NCI-H1417 (cell line): Measurements from ENCODE around the gene CACNA2D2.
"Not testable (repeated sequence)": the region's sequence is repeated elsewhere in the genome, so short reads cannot be mapped to it uniquely, and the experiment has no call there.

Source experiments
- DNase-seq, 3 experiments: peaks; one replicate each; lab custom pipeline; 2025; lab: John Stamatoyannopoulos, UW

CACNA2D2 gene

DNA sequence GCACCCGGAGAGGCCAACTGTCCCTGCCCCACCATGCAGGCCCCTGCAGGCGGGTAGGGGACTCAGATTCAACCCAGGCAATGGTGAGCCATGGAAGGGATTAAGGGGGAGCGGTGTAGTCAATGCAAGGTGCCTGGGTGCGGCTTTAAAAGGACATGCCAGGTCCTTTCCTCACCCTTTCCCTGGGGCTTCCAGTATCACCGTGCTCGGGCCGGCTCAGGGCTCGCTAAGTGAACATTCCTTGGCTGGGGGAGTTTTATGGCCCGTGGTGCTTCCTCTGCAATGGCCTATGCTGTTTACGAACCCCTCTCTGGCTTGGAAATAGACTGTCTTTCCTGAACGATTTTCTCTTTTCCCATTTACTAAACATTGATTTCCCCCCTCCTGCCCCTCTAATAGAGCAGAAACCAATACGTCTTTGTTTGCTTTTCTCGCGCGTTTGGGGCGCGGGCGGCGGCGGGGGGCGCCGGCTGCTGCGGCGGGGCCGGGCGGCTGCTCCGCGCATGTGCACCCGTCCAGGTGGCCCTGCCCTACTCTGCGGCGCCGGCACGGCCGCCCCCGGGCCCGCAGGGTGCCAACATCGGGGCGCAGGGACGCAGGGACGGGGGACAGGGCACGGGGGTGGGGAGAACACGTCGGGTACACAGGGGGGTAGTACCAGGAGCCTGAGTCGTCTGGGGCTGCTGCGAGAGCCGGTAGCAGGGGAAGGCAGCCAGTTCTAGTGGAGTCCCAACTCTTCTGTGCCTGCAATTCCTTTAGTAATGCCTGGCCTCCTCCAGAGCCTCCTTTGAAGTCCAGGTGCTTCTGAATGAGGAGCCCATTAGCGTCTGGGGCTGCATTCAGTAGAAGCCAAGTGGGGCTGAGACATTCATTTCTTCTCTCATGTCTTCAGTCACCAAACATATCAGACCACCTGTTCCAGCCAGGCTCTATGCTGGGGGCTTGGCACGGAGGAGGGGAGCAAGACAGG, 26.9 kb upstream of the CACNA2D2 start:
- peak in 2 of 3 experiments; percentile 45 to 60 for DNase-seq

- peak in 2 of 3 experiments; percentile 62 to 79 for DNase-seq
These were observed 22.6 kb upstream of the CACNA2D2 start for GRCh38 chr3:50525987-50526386.

DNA sequence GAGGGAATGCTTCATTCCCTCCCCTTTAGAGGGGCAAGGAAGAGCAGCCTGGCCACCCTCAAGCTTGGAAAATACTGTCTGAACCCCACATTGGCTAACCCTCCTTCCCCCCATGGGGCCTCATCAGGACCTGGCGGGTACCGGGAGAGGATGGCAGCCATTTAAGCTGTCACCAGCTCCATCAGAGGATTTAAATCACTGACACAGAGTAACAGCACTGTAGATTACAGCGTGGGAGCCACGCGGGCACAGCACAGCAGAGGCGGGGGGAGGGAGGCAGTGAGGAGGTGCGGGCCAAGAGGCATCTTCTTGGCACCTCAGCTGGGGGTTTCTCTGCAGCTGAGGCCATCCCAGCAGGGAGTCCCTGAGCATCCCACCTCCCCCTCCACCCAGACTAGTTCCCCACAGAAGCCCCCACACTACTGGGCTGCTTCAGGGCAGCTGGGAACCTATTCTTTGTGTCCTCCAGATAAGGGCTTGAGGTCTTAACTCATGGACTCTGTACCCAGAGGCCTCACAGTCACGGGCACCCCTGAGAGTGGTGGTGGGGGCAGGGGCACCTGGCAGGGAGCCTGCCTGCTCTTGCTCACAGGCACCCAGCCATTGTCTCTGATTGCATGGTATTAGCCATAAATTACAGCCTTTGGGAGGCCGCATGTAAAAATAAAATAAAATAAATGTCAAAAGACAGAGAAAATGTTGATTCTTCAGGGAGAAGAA, 21.9 kb upstream of the CACNA2D2 start:
- DNase-seq: peak in 2 of 3 experiments; percentile 74 to 85

- DNase-seq: peak in 1 of 3 experiments; percentile 23
These were observed 21.3 kb upstream of the CACNA2D2 start for GRCh38 chr3:50524746-50525145.

DNA sequence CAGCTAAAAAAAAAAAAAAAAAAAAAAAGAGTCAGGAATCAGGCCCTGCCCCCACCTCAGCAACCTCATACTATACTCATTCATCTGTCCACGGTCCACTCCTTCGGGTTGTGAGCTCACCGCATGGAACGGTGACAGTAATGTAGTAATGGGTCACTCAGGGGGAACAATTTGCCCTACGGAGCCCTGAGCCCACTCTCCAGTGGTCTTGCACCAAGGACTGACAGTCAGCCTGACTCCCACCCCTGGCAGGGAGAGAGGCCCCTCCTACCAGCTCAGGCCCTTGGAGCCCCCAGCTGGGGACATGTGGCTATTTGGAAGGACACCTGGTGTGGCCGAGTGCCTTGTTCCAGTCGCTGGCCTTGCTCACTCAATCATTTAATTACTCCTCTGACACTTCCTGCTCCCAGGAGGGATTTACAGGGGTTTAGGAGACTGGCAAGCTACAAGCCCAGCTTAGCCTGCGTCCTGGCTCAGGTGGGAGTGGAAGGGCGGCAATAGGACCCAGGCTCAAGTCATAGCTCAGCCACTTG, 19.9 kb upstream of the CACNA2D2 start:
- peak in 2 of 3 experiments; percentile 47 to 85 for DNase-seq

DNA sequence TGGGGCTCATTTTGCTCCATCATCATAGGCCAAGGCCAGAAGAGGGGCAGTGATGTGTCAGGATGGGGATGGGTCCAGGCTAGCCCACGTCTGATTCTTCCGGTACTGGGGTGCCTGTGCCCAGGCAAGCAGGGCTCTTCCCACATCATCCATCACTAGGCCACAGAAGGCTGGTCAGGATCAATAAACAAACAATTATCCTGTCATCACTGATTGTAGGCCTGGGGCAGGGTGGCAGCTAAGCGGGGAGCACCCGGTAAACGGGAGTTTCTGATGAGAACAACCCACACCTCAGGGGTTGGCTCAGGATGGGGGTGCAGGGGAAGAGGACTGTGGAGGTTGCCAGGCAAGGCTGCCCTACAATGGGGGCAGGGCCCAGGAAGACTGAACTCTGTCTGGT, 18.1 kb upstream of the CACNA2D2 start:
- peak in 2 of 3 experiments; percentile 55 to 75 for DNase-seq

GRCh38 chr3:50520849-50521248, 17.4 kb upstream of the CACNA2D2 start:
- no peak for DNase-seq

DNA sequence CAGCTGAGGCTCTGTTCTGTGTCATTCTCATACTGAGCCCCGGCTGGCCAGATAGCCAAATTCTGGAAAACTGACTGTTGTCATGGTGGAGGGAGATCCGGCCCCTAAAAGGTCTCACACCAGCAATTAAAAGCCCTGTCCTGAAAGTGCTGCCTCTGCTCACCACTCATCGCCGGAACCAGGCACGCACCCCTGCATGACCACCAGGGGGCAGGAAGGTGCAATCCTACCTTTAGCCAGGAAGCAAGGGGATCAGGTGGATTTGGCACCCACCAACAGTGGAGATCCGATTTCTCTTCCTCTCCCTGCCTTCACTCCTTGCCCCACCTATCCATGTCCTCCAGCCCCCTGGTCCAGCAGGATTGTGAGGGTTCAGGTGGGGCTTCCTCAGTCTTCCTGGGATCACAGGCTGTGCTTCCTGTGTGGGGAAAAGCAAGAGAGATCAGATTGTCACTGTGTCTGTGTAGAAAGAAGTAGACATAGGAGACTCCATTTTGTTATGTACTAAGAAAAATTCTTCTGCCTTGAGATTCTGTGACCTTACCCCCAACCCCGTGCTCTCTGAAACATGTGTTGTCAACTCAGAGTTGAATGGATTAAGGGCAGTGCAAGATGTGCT, 16.1 kb upstream of the CACNA2D2 start:
- peak; percentile 41 to 73 (median 52) for DNase-seq

DNA sequence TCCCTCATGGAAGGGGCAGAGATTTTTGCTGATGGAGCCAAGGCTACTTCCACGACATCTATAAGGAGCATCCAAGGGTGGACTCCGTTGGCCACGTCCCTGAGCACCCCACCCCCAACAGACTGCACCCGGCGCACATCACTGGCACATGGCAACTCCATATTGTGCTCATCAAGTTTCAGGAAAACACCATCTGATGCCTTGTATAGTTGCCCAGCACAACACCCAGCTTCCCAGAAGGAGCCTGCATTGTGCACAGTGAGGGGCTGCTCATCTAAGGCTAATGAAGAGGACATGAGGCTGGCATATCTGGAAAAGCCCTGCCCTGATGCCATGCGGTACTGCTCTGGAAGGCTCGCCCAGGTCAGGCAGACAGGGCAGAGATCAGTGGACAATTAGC, 15.0 kb upstream of the CACNA2D2 start:
- DNase-seq: no peak

DNA sequence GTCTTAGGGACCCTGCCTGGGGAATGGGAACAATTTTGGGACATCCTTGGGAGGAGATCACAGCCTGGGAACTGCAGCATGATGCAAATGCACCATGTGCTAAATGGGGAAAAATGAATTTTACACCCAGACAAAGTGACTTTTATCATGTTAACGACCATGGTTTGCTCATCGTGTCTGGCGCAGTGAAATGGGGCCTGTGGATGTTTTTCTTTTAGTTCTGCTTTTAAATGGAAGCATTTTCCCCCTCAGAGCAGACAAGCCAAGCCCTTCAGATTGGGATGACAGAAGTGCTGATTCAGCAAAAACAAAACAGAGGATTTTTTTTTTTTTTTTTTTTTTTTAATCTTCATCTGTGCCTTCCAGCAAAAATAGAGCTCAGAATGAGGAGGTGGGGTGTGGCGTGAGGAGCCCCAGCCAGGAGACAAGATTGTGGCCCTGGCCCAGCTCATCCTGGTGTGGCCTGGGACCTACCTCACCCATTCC, 14.3 kb upstream of the CACNA2D2 start:
- no peak for DNase-seq

DNA sequence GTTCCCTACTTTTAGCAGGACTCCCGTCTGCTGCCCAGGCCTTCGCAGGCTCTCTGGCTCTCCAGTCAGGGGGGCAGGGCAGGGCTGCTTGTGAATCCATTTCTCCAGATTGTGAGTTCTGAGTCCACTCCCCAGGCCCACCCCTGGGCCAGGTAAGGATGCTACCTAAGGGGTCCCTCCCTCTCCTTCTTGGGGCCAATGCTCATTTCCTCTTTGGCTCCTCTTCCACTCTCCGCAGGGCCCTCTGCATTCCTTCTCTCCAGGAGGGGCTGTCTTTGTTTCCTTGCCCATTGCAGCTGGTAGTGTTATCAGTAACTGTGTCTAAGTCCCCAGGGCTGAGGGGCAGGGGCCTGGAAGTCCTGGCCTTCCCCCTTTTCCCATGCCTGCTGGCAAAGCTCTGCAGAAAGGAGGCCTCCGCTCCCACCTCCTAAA, 13.0 kb upstream of the CACNA2D2 start:
- peak; percentile 7 to 28 (median 26) for DNase-seq

GRCh38 chr3:50515565-50516439, 12.4 kb upstream of the CACNA2D2 start:
- DNase-seq: peak; percentile 49 to 71 (median 61)

DNA sequence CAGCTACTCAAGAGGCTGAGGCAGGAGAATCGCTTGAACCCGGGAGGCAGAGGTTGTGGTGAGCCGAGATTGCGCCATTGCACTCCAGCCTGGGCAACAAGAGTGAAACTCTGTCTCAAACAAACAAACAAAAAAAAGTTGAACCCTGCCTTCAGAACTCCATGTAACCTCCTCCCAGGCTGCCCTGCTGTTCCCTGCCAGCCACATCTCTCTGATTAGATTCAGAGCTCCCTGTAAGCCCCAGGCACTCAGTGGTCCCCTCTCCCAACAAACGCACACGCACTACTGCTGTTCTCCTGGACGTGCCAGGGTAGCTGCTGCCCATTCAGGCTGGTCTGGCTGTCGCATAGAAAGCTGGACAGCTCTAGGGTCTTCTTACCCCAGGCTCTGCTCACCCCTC, 9.5 kb upstream of the CACNA2D2 start:
- not testable (repeated sequence) for DNase-seq

DNA sequence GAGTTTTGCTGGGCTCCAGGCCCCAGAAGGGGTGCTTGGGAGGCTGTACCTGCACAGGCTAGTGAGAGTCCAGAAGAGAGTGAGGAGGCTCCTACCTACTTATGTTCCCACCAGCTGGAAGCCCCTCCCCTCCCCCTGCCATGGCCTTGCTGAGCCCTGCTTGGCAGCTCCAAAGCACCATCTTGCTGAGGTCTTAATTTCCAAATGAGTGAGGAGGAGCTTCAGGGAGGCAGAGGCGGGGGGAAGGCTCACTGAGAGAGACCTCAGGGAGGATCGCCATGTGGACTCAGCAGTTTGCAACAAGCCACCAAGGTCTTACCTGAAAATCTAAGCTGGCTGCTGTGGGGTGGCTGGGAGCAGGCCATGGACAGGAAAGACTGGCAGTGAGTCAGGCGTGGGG, 8.7 kb upstream of the CACNA2D2 start:
- DNase-seq: no peak

GRCh38 chr3:50510325-50510724, 6.9 kb upstream of the CACNA2D2 start:
- DNase-seq: no peak

GRCh38 chr3:50509715-50510114, 6.3 kb upstream of the CACNA2D2 start:
- no peak for DNase-seq

- DNase-seq: no peak
These were observed 5.4 kb upstream of the CACNA2D2 start for GRCh38 chr3:50508821-50509220.

DNA sequence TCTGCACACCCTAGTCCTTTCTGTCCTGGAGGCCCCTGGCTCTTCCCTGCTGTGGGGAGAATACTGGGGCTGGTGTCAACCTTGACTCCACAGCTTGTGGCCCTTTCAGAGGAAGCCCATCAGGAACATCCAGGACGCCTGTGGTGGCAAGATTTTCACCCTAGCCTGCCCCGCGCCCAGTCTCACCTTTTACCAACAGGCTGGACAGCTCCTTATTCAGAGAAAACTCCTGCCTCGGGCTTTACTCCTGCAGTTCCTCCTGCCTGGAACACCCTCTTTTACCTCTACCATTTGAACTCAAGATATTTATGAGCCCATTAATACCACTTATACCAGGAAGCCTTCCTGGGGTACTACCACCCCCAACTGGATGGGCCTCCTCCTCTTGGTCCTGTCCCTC, 2.7 kb upstream of the CACNA2D2 start:
- no peak for DNase-seq

GRCh38 chr3:50504681-50505080, 1.2 kb upstream of the CACNA2D2 start:
- no peak for DNase-seq

DNA sequence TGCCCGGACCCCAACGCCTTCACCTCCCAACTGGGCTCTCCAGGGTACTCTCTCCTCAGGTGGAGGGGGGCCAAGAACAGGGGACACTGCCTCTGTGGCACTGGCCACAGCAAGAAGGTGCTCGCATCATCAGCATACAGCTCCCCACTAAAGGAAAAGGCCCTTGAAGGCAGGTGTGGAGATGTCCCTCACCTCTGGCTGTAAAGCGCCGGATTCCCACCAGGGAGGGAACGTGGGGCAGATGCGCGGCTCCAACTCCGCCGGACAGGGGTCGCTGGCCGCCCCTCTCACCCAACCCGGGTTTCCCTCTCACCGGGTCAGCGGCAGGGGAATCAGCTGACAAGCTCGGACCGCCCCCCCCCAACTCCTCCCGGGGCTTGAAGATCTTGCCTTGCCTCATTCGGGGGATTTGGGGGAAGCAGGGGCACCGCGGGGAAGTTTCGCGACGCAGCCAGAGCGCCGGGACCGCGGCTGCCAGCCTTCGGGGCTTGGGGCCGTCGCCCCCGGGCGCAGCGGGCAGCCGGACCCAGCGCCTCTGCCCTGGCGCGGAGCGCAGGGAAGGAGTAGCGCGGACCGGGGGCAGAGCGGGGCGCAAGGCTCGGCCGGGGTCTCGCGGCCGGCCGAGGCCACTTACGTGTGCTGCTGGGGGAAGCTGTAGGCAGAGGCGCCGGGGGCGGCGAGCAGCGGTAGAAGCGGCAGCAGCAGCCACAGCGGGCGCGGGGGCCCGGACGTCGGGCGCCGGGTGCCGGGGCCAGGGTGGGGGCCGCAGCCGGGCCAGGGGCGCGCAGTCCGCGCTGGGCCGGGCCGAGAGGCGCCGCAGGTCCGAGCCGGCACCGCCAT, 630 bp downstream of the CACNA2D2 start:
- peak in 2 of 3 experiments; percentile 44 to 53 for DNase-seq
